Measurements from ENCODE around the gene SPOCK1. TPM values are rescaled to one million over a fixed set of nuclear protein-coding genes. Genes with fewer than 3 reads are reported as not detected.

The SPOCK1 gene
- total RNA-seq, 1 donor from 2014 or later = 900 TPM

GRCh38 chr5:137304226-137304874 lies 194.8 kb downstream of the SPOCK1 start:
- no peaks in the 10 kb centered on the region for H3K27me3 Mint-ChIP-seq (ENCODE audit: unreplicated experiment)
- H3K4me3 Mint-ChIP-seq (ENCODE audit: unreplicated experiment) = no peak overlapping the region
- peak; percentile 68 for DNase-seq (ENCODE audit: extremely low spot score, unreplicated experiment)
- H3K4me1 Mint-ChIP-seq (ENCODE audit: unreplicated experiment) = peaks cover 35% of the 10 kb centered on the region
- peaks cover 9% of the 10 kb centered on the region for H3K36me3 Mint-ChIP-seq (ENCODE audit: unreplicated experiment)
- no peaks in the 10 kb centered on the region for H3K9me3 Mint-ChIP-seq (ENCODE audit: unreplicated experiment)
- H3K27ac Mint-ChIP-seq (ENCODE audit: unreplicated experiment) = no peak overlapping the region
- no peak for TF ChIP-seq CTCF (IDR thresholded peaks at IDR 0.05)

DNA sequence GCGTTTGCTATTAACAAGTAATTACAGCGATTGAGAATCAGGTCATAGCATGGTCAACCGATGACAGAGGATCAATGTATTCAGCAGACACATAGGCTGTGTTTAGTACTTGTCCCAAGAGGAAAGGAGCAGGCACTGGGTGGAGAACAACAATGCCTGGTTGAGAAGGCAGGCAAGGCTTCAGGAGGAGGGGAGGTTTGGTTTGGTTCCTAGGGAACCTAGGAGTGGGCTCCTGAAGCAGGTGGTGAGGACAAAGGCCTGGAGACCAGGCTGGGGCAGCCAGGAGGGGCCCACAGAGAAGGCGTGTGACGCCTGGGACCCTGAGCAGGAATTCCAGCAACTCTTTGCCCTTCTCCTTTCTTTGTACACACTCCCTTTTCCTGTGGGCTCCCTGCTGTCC lies 195.6 kb downstream of the SPOCK1 start:
- TF ChIP-seq CTCF (IDR thresholded peaks at IDR 0.05) = no peak
- no peaks in the 10 kb centered on the region for H3K9me3 Mint-ChIP-seq (ENCODE audit: unreplicated experiment)
- no peak overlapping the region for H3K4me3 Mint-ChIP-seq (ENCODE audit: unreplicated experiment)

DNA sequence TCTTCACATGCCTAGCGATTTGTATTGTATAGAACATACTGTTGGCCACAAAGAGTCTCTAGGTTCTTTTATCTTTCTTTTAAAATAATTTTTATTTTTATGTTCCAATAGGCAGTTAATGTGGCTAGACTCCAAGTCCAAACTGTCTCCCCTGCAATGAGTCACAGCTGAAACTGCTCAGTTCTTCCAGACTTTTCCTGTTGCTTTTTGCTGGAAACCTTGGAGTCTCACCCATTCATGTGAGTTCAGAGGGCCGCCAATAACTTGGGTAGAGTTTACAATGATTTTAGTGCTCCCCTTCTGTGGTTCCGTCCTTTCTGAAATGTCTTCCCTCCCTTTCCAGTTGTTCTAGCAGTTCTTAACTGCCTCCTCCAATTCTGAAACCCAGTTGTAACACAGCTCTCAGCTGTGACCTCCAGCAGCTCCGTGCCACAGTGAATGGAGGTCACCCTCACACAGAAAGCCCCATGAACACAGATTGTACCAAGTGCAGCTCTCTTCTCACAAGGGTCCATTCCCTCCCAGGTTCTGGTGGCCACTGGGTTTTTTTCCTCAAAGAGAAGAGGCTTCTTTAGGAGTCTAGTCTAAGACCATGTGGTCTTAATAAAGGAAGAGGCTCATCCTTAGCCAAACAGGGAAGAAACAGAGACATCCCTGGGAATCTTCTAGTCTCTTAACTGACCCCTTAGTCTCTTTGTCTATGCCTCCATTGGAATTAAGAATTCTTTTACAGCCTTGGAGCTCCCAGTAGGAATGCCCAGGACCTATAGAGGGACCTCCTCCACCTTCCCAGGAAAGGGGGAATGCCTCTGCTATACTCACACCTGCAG lies 198.5 kb downstream of the SPOCK1 start:
- DNase-seq (ENCODE audit: extremely low spot score, unreplicated experiment) = peak; percentile 40
- Mint-ChIP-seq H3K27me3 (ENCODE audit: unreplicated experiment) (no peaks in the 10 kb centered on the region), H3K27ac (ENCODE audit: unreplicated experiment) (peak overlapping the region; percentile 54)

More for the DNA sequence above, 195.6 kb downstream of the SPOCK1 start:
- no peaks in the 10 kb centered on the region for H3K27me3 Mint-ChIP-seq (ENCODE audit: unreplicated experiment)
- peak; percentile 70 for DNase-seq (ENCODE audit: extremely low spot score, unreplicated experiment)
- H3K27ac Mint-ChIP-seq (ENCODE audit: unreplicated experiment) = no peak overlapping the region
- peaks cover 26% of the 10 kb centered on the region for H3K4me1 Mint-ChIP-seq (ENCODE audit: unreplicated experiment)
- peaks cover 9% of the 10 kb centered on the region for H3K36me3 Mint-ChIP-seq (ENCODE audit: unreplicated experiment)

GRCh38 chr5:137296213-137296781 lies 202.8 kb downstream of the SPOCK1 start:
- Mint-ChIP-seq H3K27ac (ENCODE audit: unreplicated experiment) (peak overlapping the region; percentile 0), H3K27me3 (ENCODE audit: unreplicated experiment) (no peaks in the 10 kb centered on the region)

More for the DNA sequence above, 198.5 kb downstream of the SPOCK1 start:
- no peaks in the 10 kb centered on the region for H3K9me3 Mint-ChIP-seq (ENCODE audit: unreplicated experiment)
- H3K4me1 Mint-ChIP-seq (ENCODE audit: unreplicated experiment) = peaks cover 13% of the 10 kb centered on the region
- TF ChIP-seq CTCF (IDR thresholded peaks at IDR 0.05) = no peak
- no peak overlapping the region for H3K4me3 Mint-ChIP-seq (ENCODE audit: unreplicated experiment)
- peaks cover 9% of the 10 kb centered on the region for H3K36me3 Mint-ChIP-seq (ENCODE audit: unreplicated experiment)

More at GRCh38 chr5:137296213-137296781, 202.8 kb downstream of the SPOCK1 start:
- H3K4me3 Mint-ChIP-seq (ENCODE audit: unreplicated experiment) = no peak overlapping the region
- H3K4me1 Mint-ChIP-seq (ENCODE audit: unreplicated experiment) = peaks cover 11% of the 10 kb centered on the region
- peaks cover 5% of the 10 kb centered on the region for H3K36me3 Mint-ChIP-seq (ENCODE audit: unreplicated experiment)
- DNase-seq (ENCODE audit: extremely low spot score, unreplicated experiment) = peak; percentile 19
- no peak for TF ChIP-seq CTCF (IDR thresholded peaks at IDR 0.05)
- H3K9me3 Mint-ChIP-seq (ENCODE audit: unreplicated experiment) = no peaks in the 10 kb centered on the region

All from osteocyte (in vitro differentiated cells).